ACC112 (cell line): ENCODE results near the gene HNRNPK.
"Not testable (repeated sequence)": the region's sequence is repeated elsewhere in the genome, so short reads cannot be mapped to it uniquely, and the experiment has no call there.

Experiments used
- H2AFZ ChIP-seq: fragments of 200-600 bp; sonication (generic); one replicate; pipeline ENCODE4 v1.6.0; 2017; ENCODE audit warnings: antibody characterized with exemption, low read length; ENCODE audit not compliant: unreplicated experiment
- H3K27ac ChIP-seq: fragments of 200-600 bp; sonication (generic); 2 replicates; pipeline ENCODE4 v1.5.1; 2014; ENCODE audit warnings: low read depth, mild to moderate bottlenecking, antibody characterized with exemption, low read length, moderate library complexity
- H3K27me3 ChIP-seq: fragments of 200-600 bp; sonication (generic); 2 replicates; pipeline ENCODE4 v1.6.1; 2014; ENCODE audit warnings: mild to moderate bottlenecking, antibody characterized with exemption, low read length, moderate library complexity, mixed read lengths; ENCODE audit not compliant: insufficient read depth
- H3K36me3 ChIP-seq: fragments of 200-600 bp; sonication (generic); 2 replicates; pipeline ENCODE4 v1.6.1; 2016; ENCODE audit warnings: mild to moderate bottlenecking, antibody characterized with exemption, low read length, moderate library complexity, mixed read lengths; ENCODE audit not compliant: insufficient read depth
- H3K4me1 ChIP-seq: fragments of 200-600 bp; sonication (generic); one replicate; pipeline ENCODE4 v1.6.1; 2016; ENCODE audit warnings: low read length, mixed read lengths; ENCODE audit not compliant: insufficient read depth, unreplicated experiment, control insufficient read depth
- H3K4me3 ChIP-seq: fragments of 200-600 bp; sonication (generic); 2 replicates; pipeline ENCODE4 v1.5.1; 2014; ENCODE audit warnings: mild to moderate bottlenecking, low read depth, low read length
- H3K79me2 ChIP-seq: fragments of 200-600 bp; sonication (generic); one replicate; pipeline ENCODE4 v1.6.0; 2016; ENCODE audit warnings: low read length; ENCODE audit not compliant: control insufficient read depth, unreplicated experiment, insufficient read depth

HNRNPK gene

GRCh38 chr9:83959061-83959460, 21.0 kb downstream of the HNRNPK start:
- H3K36me3 ChIP-seq: no peaks in the 10 kb centered on the region
- peaks cover 31% of the 10 kb centered on the region for H3K4me1 ChIP-seq
- no peak overlapping the region for H2AFZ ChIP-seq
- peak overlapping the region; percentile 6; the same call in 1 of the 2 replicates for H3K27ac ChIP-seq
- H3K27me3 ChIP-seq: no peaks in the 10 kb centered on the region
- H3K4me3 ChIP-seq: no peak overlapping the region
- H3K79me2 ChIP-seq: peaks cover 9% of the 10 kb centered on the region

DNA sequence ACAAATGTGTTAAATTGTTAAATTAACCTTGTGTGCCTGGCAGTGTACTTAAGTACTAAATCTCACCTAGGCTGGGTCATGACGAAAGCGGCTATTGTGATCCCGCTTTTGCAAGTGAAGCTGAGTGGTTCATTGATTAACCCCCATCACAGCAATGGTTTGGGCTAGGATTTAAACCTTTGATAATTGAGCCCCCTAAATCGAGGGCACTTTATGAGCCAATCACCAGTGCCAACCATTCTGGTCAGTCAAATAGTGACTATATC, 22.8 kb downstream of the HNRNPK start:
- H3K36me3 ChIP-seq: 0 out of 2 replicates have a peak, but pooled peaks cover under 1% of the 10 kb centered on the region
- H2AFZ ChIP-seq: peak overlapping the region; percentile 97
- H3K4me1 ChIP-seq: peaks cover 27% of the 10 kb centered on the region
- no peaks in the 10 kb centered on the region for H3K27me3 ChIP-seq
- peak overlapping the region; percentile 81 for H3K4me3 ChIP-seq
- peaks cover 9% of the 10 kb centered on the region for H3K79me2 ChIP-seq
- H3K27ac ChIP-seq: peak overlapping the region; percentile 52; the same call in 1 of the 2 replicates

DNA sequence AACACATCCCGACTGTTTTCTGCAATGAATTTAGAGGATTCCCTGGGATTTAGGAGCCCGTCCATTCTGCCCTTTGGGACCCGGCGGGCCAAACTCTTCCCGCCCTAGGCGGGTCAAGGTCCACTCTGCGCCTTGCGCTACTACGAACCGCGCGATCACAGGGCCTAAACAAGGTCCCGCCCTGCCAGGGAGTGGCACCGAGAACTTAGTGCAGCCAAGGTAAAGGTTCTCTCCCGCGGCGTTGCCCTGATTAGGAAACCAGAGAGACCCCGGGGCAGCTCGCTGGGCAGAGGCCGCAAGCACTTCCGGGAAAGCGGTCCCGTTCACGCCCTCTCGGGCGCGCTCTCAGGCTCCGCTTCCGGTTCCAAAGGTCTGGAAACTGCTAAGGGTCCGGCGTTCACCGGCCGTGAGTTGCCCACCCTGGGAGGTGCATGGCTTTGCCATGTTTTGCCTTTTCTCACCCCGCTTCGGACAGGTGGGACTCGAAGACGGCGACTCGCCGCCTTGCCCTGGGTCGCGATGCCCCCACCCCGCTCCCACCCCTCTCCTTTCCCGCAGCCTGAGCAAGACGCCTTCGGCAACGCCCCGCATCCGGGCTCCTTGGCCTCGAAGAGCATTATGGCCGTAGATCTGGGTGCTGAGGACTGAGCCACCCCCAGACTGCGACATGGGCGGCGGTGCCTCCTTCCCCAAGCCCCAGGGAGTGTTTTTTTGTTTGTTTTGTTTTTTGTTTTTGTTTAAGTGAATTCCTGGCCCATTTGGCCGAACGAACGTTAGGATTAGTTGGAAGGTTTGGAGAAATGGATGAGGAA, 23.4 kb downstream of the HNRNPK start:
- peak overlapping the region; percentile 97 for H2AFZ ChIP-seq
- H3K27me3 ChIP-seq: no peaks in the 10 kb centered on the region
- H3K4me1 ChIP-seq: peaks cover 26% of the 10 kb centered on the region
- H3K36me3 ChIP-seq: peaks cover 6% of the 10 kb centered on the region; the same call in 1 of the 2 replicates
- peak overlapping the region; percentile 81 for H3K4me3 ChIP-seq
- H3K27ac ChIP-seq: peak overlapping the region; percentile 52
- H3K79me2 ChIP-seq: peaks cover 9% of the 10 kb centered on the region

DNA sequence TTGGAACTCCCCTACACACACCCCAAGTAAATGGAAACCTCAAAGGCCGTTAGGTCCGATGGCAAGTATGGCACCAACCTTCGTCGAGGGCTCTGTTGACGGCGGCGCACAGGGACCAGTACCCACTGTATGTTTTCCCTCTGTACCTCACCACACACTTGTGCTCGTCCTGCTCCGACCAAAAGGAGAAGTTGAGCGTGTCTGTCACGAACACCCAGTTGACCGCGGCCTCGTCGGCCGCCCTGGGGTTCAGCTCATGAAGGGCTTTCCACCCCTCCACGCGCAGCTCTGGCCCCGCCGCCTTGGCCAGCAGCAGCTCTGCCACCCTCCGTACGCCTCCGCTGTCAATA, 24.0 kb downstream of the HNRNPK start:
- Histone ChIP-seq H3K4me1 (peaks cover 26% of the 10 kb centered on the region), H3K4me3 (peak overlapping the region; percentile 81), H3K27me3 (no peaks in the 10 kb centered on the region), H3K27ac (peak overlapping the region; percentile 52), H2AFZ (peak overlapping the region; percentile 97), H3K79me2 (peaks cover 9% of the 10 kb centered on the region), H3K36me3 (peaks cover 6% of the 10 kb centered on the region; the same call in 1 of the 2 replicates)

GRCh38 chr9:83948096-83948495, 31.9 kb downstream of the HNRNPK start:
- H3K4me1 ChIP-seq, H3K79me2 ChIP-seq, H3K4me3 ChIP-seq, H3K27me3 ChIP-seq, H2AFZ ChIP-seq, H3K27ac ChIP-seq: not testable (repeated sequence)
- peaks cover 12% of the 10 kb centered on the region for H3K36me3 ChIP-seq

DNA sequence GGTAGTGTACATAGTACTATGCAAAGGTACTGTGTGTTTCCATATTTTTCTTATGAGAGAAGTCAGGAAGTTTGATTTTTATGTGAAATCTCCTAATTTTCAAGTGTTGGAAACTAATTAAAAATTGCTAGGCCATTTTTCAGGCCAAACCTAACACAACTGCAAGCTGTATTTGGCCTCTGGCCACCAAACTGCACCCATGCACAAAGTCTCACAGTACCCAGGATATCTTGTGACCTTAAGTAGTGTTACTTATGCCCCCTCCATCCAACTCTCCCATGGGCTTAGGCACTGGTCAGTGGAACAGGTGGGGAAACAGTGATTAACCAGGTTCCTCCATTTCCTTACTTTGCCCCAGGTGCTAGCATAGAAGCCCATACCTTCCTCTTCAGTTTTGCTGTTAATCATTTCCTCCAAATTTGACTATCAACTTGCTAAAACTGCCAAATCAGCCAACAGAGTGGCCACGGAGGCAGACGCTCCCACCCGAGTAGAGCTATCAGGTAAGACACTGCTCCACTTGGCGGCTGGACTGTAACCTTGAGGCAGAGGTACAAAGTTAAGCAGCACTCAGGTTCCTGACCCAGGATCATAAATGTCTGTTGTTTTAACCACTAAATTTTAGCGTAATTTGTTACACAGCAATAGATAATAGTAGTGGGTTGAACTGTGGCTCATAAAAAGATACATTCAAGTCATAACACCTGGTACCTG, 39.3 kb downstream of the HNRNPK start:
- no peaks in the 10 kb centered on the region for H3K27me3 ChIP-seq
- peaks cover 8% of the 10 kb centered on the region for H3K36me3 ChIP-seq
- no peak overlapping the region for H3K4me3 ChIP-seq
- no peak overlapping the region for H2AFZ ChIP-seq
- no peaks in the 10 kb centered on the region for H3K79me2 ChIP-seq
- H3K4me1 ChIP-seq: peaks cover 19% of the 10 kb centered on the region
- H3K27ac ChIP-seq: no peak overlapping the region

GRCh38 chr9:83937861-83938455, 42.1 kb downstream of the HNRNPK start:
- no peak overlapping the region for H3K27ac ChIP-seq
- peaks cover 44% of the 10 kb centered on the region for H3K4me1 ChIP-seq
- no peak overlapping the region for H2AFZ ChIP-seq
- no peaks in the 10 kb centered on the region for H3K79me2 ChIP-seq
- no peaks in the 10 kb centered on the region for H3K27me3 ChIP-seq
- peaks cover 4% of the 10 kb centered on the region for H3K36me3 ChIP-seq
- no peak overlapping the region for H3K4me3 ChIP-seq

- no peaks in the 10 kb centered on the region for H3K79me2 ChIP-seq
- no peak overlapping the region for H2AFZ ChIP-seq
- no peak overlapping the region for H3K4me3 ChIP-seq
- no peaks in the 10 kb centered on the region for H3K27me3 ChIP-seq
- H3K4me1 ChIP-seq: peaks cover 44% of the 10 kb centered on the region
- H3K36me3 ChIP-seq: 0 out of 2 replicates have a peak, but pooled peaks cover 4% of the 10 kb centered on the region
- no peak overlapping the region for H3K27ac ChIP-seq
Measured at GRCh38 chr9:83936523-83936922, 43.5 kb downstream of the HNRNPK start.

- Histone ChIP-seq H3K27ac (peak overlapping the region; percentile 77), H3K4me1 (peaks cover 44% of the 10 kb centered on the region)
Measured at GRCh38 chr9:83935276-83935935, 44.6 kb downstream of the HNRNPK start.

DNA sequence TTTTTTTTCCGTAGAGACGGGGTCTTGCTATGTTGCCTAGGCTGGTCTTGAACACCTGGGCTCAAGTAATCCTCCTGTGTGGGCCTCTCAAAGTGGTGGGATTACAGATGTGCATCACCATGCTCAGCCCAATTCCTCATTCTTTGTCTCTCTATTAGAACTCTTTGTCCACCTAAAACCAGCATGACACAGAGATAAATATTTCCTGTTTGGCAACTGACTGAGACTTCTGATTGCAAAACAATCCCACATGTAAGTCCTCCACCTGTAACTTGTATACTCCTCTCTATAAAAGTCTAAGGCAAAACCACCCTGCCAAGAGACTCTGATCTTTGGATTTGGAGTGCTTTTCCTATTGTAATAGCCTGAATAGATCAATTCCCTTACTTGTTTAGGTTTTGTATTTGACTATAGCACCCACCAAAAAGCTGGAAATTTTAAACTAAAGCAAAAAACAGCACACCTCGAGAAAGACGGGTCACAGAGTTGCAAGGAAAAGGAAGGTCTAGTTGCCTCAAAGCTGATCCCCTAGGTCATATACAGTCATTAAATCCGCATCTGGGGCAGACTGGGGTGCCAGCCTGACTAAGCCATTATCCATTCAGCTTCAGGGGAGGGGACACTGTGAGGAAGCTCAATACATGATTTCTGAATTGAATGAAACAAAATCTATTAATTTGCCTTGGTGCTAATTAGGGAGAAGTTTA, 45.3 kb downstream of the HNRNPK start:
- Histone ChIP-seq H3K4me3 (peak overlapping the region; percentile 42), H3K4me1 (peaks cover 44% of the 10 kb centered on the region), H3K79me2 (no peaks in the 10 kb centered on the region), H3K36me3 (no peaks in the 10 kb centered on the region), H3K27me3 (no peaks in the 10 kb centered on the region), H3K27ac (peak overlapping the region; percentile 77), H2AFZ (peak overlapping the region; percentile 28)

More at GRCh38 chr9:83935276-83935935, 44.6 kb downstream of the HNRNPK start:
- no peaks in the 10 kb centered on the region for H3K27me3 ChIP-seq
- peak overlapping the region; percentile 28 for H2AFZ ChIP-seq
- no peaks in the 10 kb centered on the region for H3K36me3 ChIP-seq
- H3K4me3 ChIP-seq: peak overlapping the region; percentile 42
- H3K79me2 ChIP-seq: no peaks in the 10 kb centered on the region
